H1 (cell line): ENCODE results near the gene UMODL1. TPM values are rescaled to one million over a fixed set of nuclear protein-coding genes. Genes with fewer than 3 reads are reported as not detected.

ENCODE experiments used
- BACH1 ChIP-seq: IDR thresholded peaks from 2 replicates; pipeline ENCODE4 v1.6.1; 2012; ENCODE audit warnings: low read length, improper control_type of control experiment
- CHD7 ChIP-seq: fragments of 300-600 bp; sonication (generic); IDR thresholded peaks from 2 replicates; pipeline ENCODE4 v1.7.1; 2012; ENCODE audit warnings: low read length, moderate library complexity, mild to moderate bottlenecking, inconsistent platforms; ENCODE audit not compliant: insufficient replicate concordance
- CREB1 ChIP-seq: IDR thresholded peaks from 2 replicates; pipeline ENCODE4 v1.6.1; 2012; ENCODE audit warnings: inconsistent platforms
- EGR1 ChIP-seq: IDR thresholded peaks from 2 replicates; pipeline ENCODE4 v1.6.1; 2011; ENCODE audit warnings: low read depth, low read length, borderline replicate concordance
- JUN ChIP-seq: IDR thresholded peaks from 2 replicates; pipeline ENCODE4 v1.6.1; 2011; ENCODE audit warnings: low read depth, mild to moderate bottlenecking, improper control_type of control experiment, low read length
- MAFK ChIP-seq: IDR thresholded peaks from 2 replicates; pipeline ENCODE4 v1.6.1; 2012; ENCODE audit warnings: low read depth, mild to moderate bottlenecking, improper control_type of control experiment, low read length
- PHF8 ChIP-seq: fragments of 200-600 bp; sonication (generic); conservative IDR thresholded peaks from 2 replicates; pipeline ENCODE4 v1.7.1; 2012; ENCODE audit warnings: low read depth, mild to moderate bottlenecking, inconsistent platforms, low read length, moderate library complexity
- POU5F1 ChIP-seq: IDR thresholded peaks from 2 replicates; pipeline ENCODE4 v1.6.1; 2011; ENCODE audit warnings: low read depth, mild to moderate bottlenecking, low read length, moderate library complexity
- SAP30 ChIP-seq: fragments of 300-600 bp; sonication (generic); IDR thresholded peaks from 2 replicates; pipeline ENCODE4 v1.7.1; 2012; ENCODE audit warnings: low read length, moderate library complexity, mild to moderate bottlenecking, inconsistent platforms; ENCODE audit not compliant: insufficient read depth, insufficient replicate concordance
- polyA plus RNA-seq, 7 experiments: library from polyadenylated mRNA; depleted of rRNA in 3 of 7; stranded (reverse) in 5 of 7; unstranded in 2 of 7; fragments of >200 nt in 5 of 7; fragments of 200-250 nt in 2 of 7; gene quantifications; 1 replicate in 5 of 7; 2 replicates in 1 of 7; 4 replicates in 1 of 7; pipeline versions ENCODE4 v1.2.1 to v1.2.3, GENCODE V29; 2011 to 2013; ENCODE audit warnings: missing spikeins in 2 of 7, mixed read lengths in 2 of 7
- total RNA-seq: library from RNA; stranded (reverse); fragmentation: NEBNext Ultra II Directional; extraction: Animal tissue kit (Norgen Biotek cat#: 25700); gene quantifications from 2 replicates; pipeline ENCODE4 v1.2.1, GENCODE V29; 2021

Gene UMODL1
- total and polyA plus RNA-seq, 2 of the 8 experiments (the other 6 are each of a cell fraction or from before 2014, with no cell fraction given): not detected

GRCh38 chr21:42157606-42158310, 86.6 kb downstream of the UMODL1 start (continued):
- no peak for TF ChIP-seq CHD7
- no peak for TF ChIP-seq EGR1
- TF ChIP-seq CREB1: no peak
- TF ChIP-seq POU5F1: no peak
- TF ChIP-seq BACH1: no peak
- TF ChIP-seq JUN: no peak
- no peak for TF ChIP-seq PHF8
- no peak for TF ChIP-seq SAP30
- no peak for TF ChIP-seq MAFK
